Mammary epithelial cell (primary cell): ENCODE measurements around the gene CALML5.

Experiments
- EZH2 ChIP-seq: IDR thresholded peaks from 2 replicates; pipeline ENCODE4 v1.6.1; 2012; ENCODE audit warnings: low read length, inconsistent platforms, borderline replicate concordance
- TF ChIP-seq, protein P1 (sequence below), 2 donors: IDR thresholded peaks in 1 of 2; conservative IDR thresholded peaks in 1 of 2; 2 replicates each; pipeline ENCODE4 v1.5.1; 2011 to 2012; ENCODE audit warnings: inconsistent platforms in 2 of 2, low read length in 2 of 2, mild to moderate bottlenecking in 2 of 2, control low read depth in 1 of 2, low read depth in 1 of 2; ENCODE audit not compliant: insufficient read depth in 1 of 2; ENCODE audit errors: extremely low read depth in 1 of 2

DNA sequence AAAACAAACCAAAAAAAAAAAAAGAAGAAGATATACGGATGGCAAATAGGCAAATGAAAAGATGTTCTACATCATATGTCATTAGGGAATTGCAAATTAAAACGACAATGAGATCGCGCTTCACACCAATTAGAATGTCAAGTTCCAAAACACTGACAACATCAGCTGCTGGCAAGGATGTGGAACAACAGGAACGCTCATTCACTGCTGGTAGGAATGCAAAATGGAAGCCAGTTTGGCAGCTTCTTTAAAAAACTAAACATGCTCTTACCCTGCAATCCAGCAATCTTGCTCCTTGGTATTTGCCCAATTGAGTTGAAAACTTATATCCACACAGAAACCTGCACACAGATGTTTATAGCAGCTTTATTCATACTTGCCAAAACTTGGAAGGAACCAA, 34.8 kb downstream of the CALML5 start:
- TF ChIP-seq, protein P1, sequence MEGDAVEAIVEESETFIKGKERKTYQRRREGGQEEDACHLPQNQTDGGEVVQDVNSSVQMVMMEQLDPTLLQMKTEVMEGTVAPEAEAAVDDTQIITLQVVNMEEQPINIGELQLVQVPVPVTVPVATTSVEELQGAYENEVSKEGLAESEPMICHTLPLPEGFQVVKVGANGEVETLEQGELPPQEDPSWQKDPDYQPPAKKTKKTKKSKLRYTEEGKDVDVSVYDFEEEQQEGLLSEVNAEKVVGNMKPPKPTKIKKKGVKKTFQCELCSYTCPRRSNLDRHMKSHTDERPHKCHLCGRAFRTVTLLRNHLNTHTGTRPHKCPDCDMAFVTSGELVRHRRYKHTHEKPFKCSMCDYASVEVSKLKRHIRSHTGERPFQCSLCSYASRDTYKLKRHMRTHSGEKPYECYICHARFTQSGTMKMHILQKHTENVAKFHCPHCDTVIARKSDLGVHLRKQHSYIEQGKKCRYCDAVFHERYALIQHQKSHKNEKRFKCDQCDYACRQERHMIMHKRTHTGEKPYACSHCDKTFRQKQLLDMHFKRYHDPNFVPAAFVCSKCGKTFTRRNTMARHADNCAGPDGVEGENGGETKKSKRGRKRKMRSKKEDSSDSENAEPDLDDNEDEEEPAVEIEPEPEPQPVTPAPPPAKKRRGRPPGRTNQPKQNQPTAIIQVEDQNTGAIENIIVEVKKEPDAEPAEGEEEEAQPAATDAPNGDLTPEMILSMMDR (conservative IDR thresholded peaks at IDR 0.05 in 1 of 2, IDR thresholded peaks at IDR 0.05 in 1 of 2; ENCODE audit: extremely low read depth in 1 of 2, insufficient read depth in 1 of 2, low read depth in 1 of 2, low read length in 2 of 2), result peak in 1 of 2 donors; percentile 12
- no peak for TF ChIP-seq EZH2
